ENCODE measurements around the gene SNX25. TPM values are rescaled to one million over a fixed set of nuclear protein-coding genes. Genes with fewer than 3 reads are reported as not detected.
A peak's percentile ranks its signal among the peaks of the same experiment; 100 is the strongest.
"Not testable (repeated sequence)": the region's sequence is repeated elsewhere in the genome, so short reads cannot be mapped to it uniquely, and the experiment has no call there.

SNX25 gene
- total and polyA plus RNA-seq, 12 donors: 4.4 to 12.6 (median 9.2) TPM

GRCh38 chr4:185202984-185203485 is 6.4 kb upstream of the SNX25 start:
- no peak for ATAC-seq
- no peak for DNase-seq
- H3K4me3 ChIP-seq: peak overlapping the region; percentile 42 to 86 (median 79)
- H3K27ac ChIP-seq: peak overlapping the region; percentile 93 to 99 (median 98)
- intact Hi-C loops (cut with DNase I): loop anchor here in 3 of 10 donors (5.0 to 10.0 kb wide), 3 partner anchors 192 to 392 kb away; partner anchors contain the start of genes ANKRD37 (in 3 of the 3) and LRP2BP (in 3 of the 3)
- H3K9me3 ChIP-seq: no peaks in the 10 kb centered on the region
- H3K4me1 ChIP-seq: peaks cover 6 to 37% (median 25%) of the 10 kb centered on the region in 9 donors
- TF ChIP-seq, protein P1, sequence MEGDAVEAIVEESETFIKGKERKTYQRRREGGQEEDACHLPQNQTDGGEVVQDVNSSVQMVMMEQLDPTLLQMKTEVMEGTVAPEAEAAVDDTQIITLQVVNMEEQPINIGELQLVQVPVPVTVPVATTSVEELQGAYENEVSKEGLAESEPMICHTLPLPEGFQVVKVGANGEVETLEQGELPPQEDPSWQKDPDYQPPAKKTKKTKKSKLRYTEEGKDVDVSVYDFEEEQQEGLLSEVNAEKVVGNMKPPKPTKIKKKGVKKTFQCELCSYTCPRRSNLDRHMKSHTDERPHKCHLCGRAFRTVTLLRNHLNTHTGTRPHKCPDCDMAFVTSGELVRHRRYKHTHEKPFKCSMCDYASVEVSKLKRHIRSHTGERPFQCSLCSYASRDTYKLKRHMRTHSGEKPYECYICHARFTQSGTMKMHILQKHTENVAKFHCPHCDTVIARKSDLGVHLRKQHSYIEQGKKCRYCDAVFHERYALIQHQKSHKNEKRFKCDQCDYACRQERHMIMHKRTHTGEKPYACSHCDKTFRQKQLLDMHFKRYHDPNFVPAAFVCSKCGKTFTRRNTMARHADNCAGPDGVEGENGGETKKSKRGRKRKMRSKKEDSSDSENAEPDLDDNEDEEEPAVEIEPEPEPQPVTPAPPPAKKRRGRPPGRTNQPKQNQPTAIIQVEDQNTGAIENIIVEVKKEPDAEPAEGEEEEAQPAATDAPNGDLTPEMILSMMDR (IDR thresholded peaks at IDR 0.05): no peak
- 67 to 69% methylated on average over 8 of the region's 8 CpGs for WGBS, 2 donors
- peaks cover 0 to 10% (median 0%) of the 10 kb centered on the region in 9 donors for H3K36me3 ChIP-seq
- H3K27me3 ChIP-seq: peaks cover 0 to 1% (median 0%) of the 10 kb centered on the region in 7 donors

GRCh38 chr4:185203486-185204237 is 5.7 kb upstream of the SNX25 start, which contains the start of gene CFAP97:
TSS of gene CFAP97 (minus strand) at chr4:185204000. CDS start at chr4:185191196, 12,804 bp downstream.
- H3K9me3 ChIP-seq: no peaks in the 10 kb centered on the region
- ATAC-seq: peak; percentile 92 to 96 (median 94)
- H3K27ac ChIP-seq: peak within 1 kb of the TSS; percentile 93 to 99 (median 98)
- 0% methylated on average over 99 to 102 of the region's 103 CpGs for WGBS, 2 donors
- H3K27me3 ChIP-seq: peaks cover 0 to 7% (median 0%) of the 10 kb centered on the region in 7 donors
- H3K36me3 ChIP-seq: peaks cover 0 to 7% (median 0%) of the 10 kb centered on the region in 9 donors
- DNase-seq: peak; percentile 90 to 92
- peaks cover 6 to 39% (median 27%) of the 10 kb centered on the region in 9 donors for H3K4me1 ChIP-seq
- peak within 1 kb of the TSS; percentile 42 to 86 (median 79) for H3K4me3 ChIP-seq
- intact Hi-C loops (cut with DNase I): loop anchor here in 3 of 10 donors (5.0 to 10.0 kb wide), 3 partner anchors 191 to 391 kb away; partner anchors contain the start of genes ANKRD37 (in 3 of the 3) and LRP2BP (in 3 of the 3)
- TF ChIP-seq, protein P1 (IDR thresholded peaks at IDR 0.05): peak in 3 of 9 donors; percentile 9 to 24 (median 18)

DNA sequence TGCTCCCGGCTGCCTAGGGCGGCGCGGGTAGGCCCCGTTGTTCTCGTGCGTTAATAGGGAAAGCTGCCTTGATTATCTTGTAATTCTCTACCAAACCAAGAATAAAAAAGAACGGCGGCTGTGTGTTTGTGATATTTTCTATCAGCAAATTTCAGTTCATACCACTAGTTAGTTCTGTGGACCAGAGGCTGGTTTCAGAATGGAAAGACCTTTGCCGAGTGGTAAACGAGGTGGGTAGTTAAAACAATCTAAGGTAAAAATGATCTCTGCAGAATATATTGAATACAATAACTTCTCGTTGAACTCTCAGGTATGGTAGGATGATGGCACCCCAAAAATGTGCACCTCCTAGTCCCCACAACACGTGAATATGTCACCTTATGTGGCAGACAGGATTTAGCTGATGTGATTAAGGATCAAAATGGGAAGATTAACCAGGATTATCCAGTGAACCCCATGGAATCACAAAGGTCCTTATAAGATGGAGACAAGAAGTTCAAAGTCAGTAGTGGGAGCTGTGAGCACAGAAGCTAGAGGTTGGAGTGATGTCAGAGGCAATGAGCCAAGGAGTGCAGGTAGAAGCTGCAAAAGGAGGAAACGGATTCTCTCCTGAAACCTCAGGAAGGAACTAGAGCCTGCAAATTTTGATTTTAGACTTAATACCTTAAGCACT is 5.0 kb upstream of the SNX25 start:
- TF ChIP-seq, protein P1 (IDR thresholded peaks at IDR 0.05): no peak
- WGBS, 2 donors: 6% methylated on average over 14 of the region's 14 CpGs
- Histone ChIP-seq H3K27ac (peak overlapping the region; percentile 93 to 99 (median 98)), H3K4me3 (peak overlapping the region; percentile 9 to 86 (median 79)), H3K27me3 (peaks cover 0 to 14% (median 0%) of the 10 kb centered on the region in 7 donors), H3K9me3 (no peaks in the 10 kb centered on the region), H3K36me3 (peaks cover 0 to 6% (median 0%) of the 10 kb centered on the region in 9 donors), H3K4me1 (peaks cover 6 to 44% (median 31%) of the 10 kb centered on the region in 9 donors)
- intact Hi-C loops (cut with DNase I): loop anchor here in 3 of 10 donors (5.0 to 10.0 kb wide), 3 partner anchors 190 to 390 kb away; partner anchors contain the start of genes ANKRD37 (in 3 of the 3) and LRP2BP (in 3 of the 3)
- ATAC-seq (no peak), DNase-seq (no peak)

- ATAC-seq, H3K27ac ChIP-seq: not testable (repeated sequence)
Measured at GRCh38 chr4:185205073-185205472, 4.3 kb upstream of the SNX25 start.

More at GRCh38 chr4:185205073-185205472, 4.3 kb upstream of the SNX25 start:
- intact Hi-C loops (cut with DNase I): loop anchor here in 3 of 10 donors (5.0 to 10.0 kb wide), 3 partner anchors 190 to 392 kb away; partner anchors contain the start of genes ANKRD37 (in 1 of the 3) and LRP2BP (in 1 of the 3)
- H3K4me3 ChIP-seq, H3K36me3 ChIP-seq, DNase-seq, H3K9me3 ChIP-seq: not testable (repeated sequence)
- Histone ChIP-seq H3K4me1 (peaks cover 6 to 44% (median 31%) of the 10 kb centered on the region in 9 donors), H3K27me3 (peaks cover 0 to 14% (median 0%) of the 10 kb centered on the region in 7 donors)
- 95 to 96% methylated on average over 13 of the region's 13 CpGs for WGBS, 2 donors

All from heart right ventricle (tissue), 16 donors.